ENCODE data around the gene ASB11. TPM values are rescaled to one million over a fixed set of nuclear protein-coding genes. Genes with fewer than 3 reads are reported as not detected.

The ASB11 gene
- polyA plus RNA-seq, 1 donor from 2014 or later, result not detected

- no peaks in the 10 kb centered on the region for H4K20me1 ChIP-seq (ENCODE audit: insufficient read depth)
- H3K27ac ChIP-seq (ENCODE audit: low read length), result no peak overlapping the region
- H3K9ac ChIP-seq (ENCODE audit: low read length), result no peak overlapping the region
- no peak overlapping the region for H3K4me2 ChIP-seq (ENCODE audit: low read length)
- H3K9me2 ChIP-seq (ENCODE audit: insufficient read depth, low read length), result no peaks in the 10 kb centered on the region
- H2AFZ ChIP-seq (ENCODE audit: low read depth, low read length), result no peak overlapping the region
- TF ChIP-seq EP300 (conservative IDR thresholded peaks at IDR 0.05; ENCODE audit: poor library complexity, severe bottlenecking), result no peak
- TF ChIP-seq REST (IDR thresholded peaks at IDR 0.05; ENCODE audit: borderline replicate concordance), result no peak
- TF ChIP-seq MXI1 (conservative IDR thresholded peaks at IDR 0.05; ENCODE audit: poor library complexity, severe bottlenecking), result no peak
- no peak for TF ChIP-seq EZH2 (IDR thresholded peaks at IDR 0.05; ENCODE audit: borderline replicate concordance, insufficient read depth, low read length, poor library complexity, severe bottlenecking)
- no peak for TF ChIP-seq CTCF (IDR thresholded peaks at IDR 0.05; ENCODE audit: poor library complexity, severe bottlenecking)
- no peak for TF ChIP-seq POLR2AphosphoS5 (IDR thresholded peaks at IDR 0.05)
- TF ChIP-seq SMC3 (conservative IDR thresholded peaks at IDR 0.05; ENCODE audit: poor library complexity), result no peak
- TF ChIP-seq TAF1 (IDR thresholded peaks at IDR 0.05; ENCODE audit: low read depth), result no peak
- TF ChIP-seq RAD21 (conservative IDR thresholded peaks at IDR 0.05), result no peak
- H3K9me3 ChIP-seq (ENCODE audit: low read length), result no peaks in the 10 kb centered on the region
- H3K27me3 ChIP-seq (ENCODE audit: insufficient read depth, low read depth, low read length), result no peaks in the 10 kb centered on the region
- no peaks in the 10 kb centered on the region for H3K79me2 ChIP-seq (replicated peaks; ENCODE audit: insufficient read depth, low read length)
- no peaks in the 10 kb centered on the region for H3F3A ChIP-seq (ENCODE audit: insufficient read depth, low read length, poor library complexity, severe bottlenecking)
- H3K4me3 ChIP-seq (ENCODE audit: low read length), result no peak overlapping the region
- peaks cover 5% of the 10 kb centered on the region for H3K36me3 ChIP-seq (ENCODE audit: insufficient read depth, low read length)
These were observed 3.6 kb upstream of the ASB11 start for GRCh38 chrX:15319075-15319474.

GRCh38 chrX:15314472-15314871 lies 968 bp downstream of the ASB11 start:
- no peaks in the 10 kb centered on the region for H3K27me3 ChIP-seq (ENCODE audit: insufficient read depth, low read depth, low read length)
- H3K36me3 ChIP-seq (ENCODE audit: insufficient read depth, low read length), result no peaks in the 10 kb centered on the region
- no peak overlapping the region for H3K9ac ChIP-seq (ENCODE audit: low read length)
- H4K20me1 ChIP-seq (ENCODE audit: insufficient read depth), result no peaks in the 10 kb centered on the region
- H3K4me2 ChIP-seq (ENCODE audit: low read length), result no peak overlapping the region
- H3K4me3 ChIP-seq (ENCODE audit: low read length), result no peak overlapping the region
- no peak overlapping the region for H3K27ac ChIP-seq (ENCODE audit: low read length)
- no peaks in the 10 kb centered on the region for H3K9me2 ChIP-seq (ENCODE audit: insufficient read depth, low read length)
- H3F3A ChIP-seq (ENCODE audit: insufficient read depth, low read length, poor library complexity, severe bottlenecking), result no peaks in the 10 kb centered on the region
- no peaks in the 10 kb centered on the region for H3K79me2 ChIP-seq (replicated peaks; ENCODE audit: insufficient read depth, low read length)
- no peaks in the 10 kb centered on the region for H3K9me3 ChIP-seq (ENCODE audit: low read length)
- H2AFZ ChIP-seq (ENCODE audit: low read depth, low read length), result no peak overlapping the region
- TF ChIP-seq REST (IDR thresholded peaks at IDR 0.05; ENCODE audit: borderline replicate concordance) (no peak), EP300 (conservative IDR thresholded peaks at IDR 0.05; ENCODE audit: poor library complexity, severe bottlenecking) (no peak), CTCF (IDR thresholded peaks at IDR 0.05; ENCODE audit: poor library complexity, severe bottlenecking) (no peak), EZH2 (IDR thresholded peaks at IDR 0.05; ENCODE audit: borderline replicate concordance, insufficient read depth, low read length, poor library complexity, severe bottlenecking) (no peak), MXI1 (conservative IDR thresholded peaks at IDR 0.05; ENCODE audit: poor library complexity, severe bottlenecking) (no peak), SMC3 (conservative IDR thresholded peaks at IDR 0.05; ENCODE audit: poor library complexity) (no peak), RAD21 (conservative IDR thresholded peaks at IDR 0.05) (no peak), TAF1 (IDR thresholded peaks at IDR 0.05; ENCODE audit: low read depth) (no peak), POLR2AphosphoS5 (IDR thresholded peaks at IDR 0.05) (no peak)
